DND-41 (cell line): ENCODE results near the gene SMIM17.

Source experiments
- ATAC-seq: fragments of 200-7000 bp; cut with Tn5 transposase; 3 replicates; pipeline ENCODE4 v1.9.1; 2021; ENCODE audit warnings: low read depth; ENCODE audit not compliant: insufficient read depth
- DNase-seq: peaks from one replicate; pipeline ENCODE4 v3.0.0-alpha.2; 2020
- H2AFZ ChIP-seq: 2 replicates; pipeline ENCODE4 v1.6.0; 2012; ENCODE audit warnings: low read depth, low read length
- H3K27ac ChIP-seq: 2 replicates; pipeline ENCODE4 v1.5.1; 2012; ENCODE audit warnings: low read length, inconsistent platforms
- H3K27me3 ChIP-seq: fragments of 200-600 bp; sonication (generic); 2 replicates; pipeline ENCODE4 v1.6.0; 2012; ENCODE audit warnings: low read length, mild to moderate bottlenecking, inconsistent platforms; ENCODE audit not compliant: insufficient read depth, poor library complexity
- H3K36me3 ChIP-seq: 2 replicates; pipeline ENCODE4 v1.5.1; 2012; ENCODE audit warnings: low read length, inconsistent platforms; ENCODE audit not compliant: insufficient read depth
- H3K4me1 ChIP-seq: 2 replicates; pipeline ENCODE4 v1.5.1; 2012; ENCODE audit warnings: mild to moderate bottlenecking, low read length; ENCODE audit not compliant: insufficient read depth
- H3K4me2 ChIP-seq: 2 replicates; pipeline ENCODE4 v1.6.0; 2012; ENCODE audit warnings: mild to moderate bottlenecking, moderate library complexity, low read length, inconsistent platforms; ENCODE audit not compliant: insufficient read depth
- H3K4me3 ChIP-seq, 2 experiments: fragments of 200-600 bp in 1 of 2; shearing (Covaris generic) in 1 of 2; 2 replicates each; pipeline ENCODE4 v1.5.1; 2012 to 2016; ENCODE audit warnings: inconsistent platforms in 2 of 2, low read length in 2 of 2, mild to moderate bottlenecking in 2 of 2, low read depth in 1 of 2, moderate library complexity in 1 of 2
- H3K79me2 ChIP-seq: 2 replicates; pipeline ENCODE4 v1.6.0; 2012; ENCODE audit warnings: low read length, inconsistent platforms; ENCODE audit not compliant: insufficient read depth
- H3K9ac ChIP-seq: 2 replicates; pipeline ENCODE4 v1.6.0; 2012; ENCODE audit warnings: low read depth, mild to moderate bottlenecking, inconsistent platforms, low read length, moderate library complexity
- H3K9me3 ChIP-seq: 2 replicates; pipeline ENCODE4 v1.5.1; 2012; ENCODE audit warnings: low read length, moderate library complexity, mild to moderate bottlenecking, inconsistent platforms; ENCODE audit not compliant: insufficient read depth, severe bottlenecking
- H4K20me1 ChIP-seq: 2 replicates; pipeline ENCODE4 v1.6.0; 2012; ENCODE audit warnings: low read length; ENCODE audit not compliant: insufficient read depth
- EZH2 ChIP-seq: IDR thresholded peaks from 3 replicates; pipeline ENCODE4 v1.6.1; 2012; ENCODE audit warnings: borderline replicate concordance, low read depth, mild to moderate bottlenecking, moderate library complexity, low read length, inconsistent platforms; ENCODE audit not compliant: severe bottlenecking
- TF ChIP-seq, protein P1 (sequence below): IDR thresholded peaks from 2 replicates; pipeline ENCODE4 v1.5.1; 2012; ENCODE audit warnings: borderline replicate concordance, low read length, moderate library complexity, mild to moderate bottlenecking; ENCODE audit not compliant: poor library complexity, severe bottlenecking; ENCODE audit errors: extremely low read depth

Gene SMIM17

DNA sequence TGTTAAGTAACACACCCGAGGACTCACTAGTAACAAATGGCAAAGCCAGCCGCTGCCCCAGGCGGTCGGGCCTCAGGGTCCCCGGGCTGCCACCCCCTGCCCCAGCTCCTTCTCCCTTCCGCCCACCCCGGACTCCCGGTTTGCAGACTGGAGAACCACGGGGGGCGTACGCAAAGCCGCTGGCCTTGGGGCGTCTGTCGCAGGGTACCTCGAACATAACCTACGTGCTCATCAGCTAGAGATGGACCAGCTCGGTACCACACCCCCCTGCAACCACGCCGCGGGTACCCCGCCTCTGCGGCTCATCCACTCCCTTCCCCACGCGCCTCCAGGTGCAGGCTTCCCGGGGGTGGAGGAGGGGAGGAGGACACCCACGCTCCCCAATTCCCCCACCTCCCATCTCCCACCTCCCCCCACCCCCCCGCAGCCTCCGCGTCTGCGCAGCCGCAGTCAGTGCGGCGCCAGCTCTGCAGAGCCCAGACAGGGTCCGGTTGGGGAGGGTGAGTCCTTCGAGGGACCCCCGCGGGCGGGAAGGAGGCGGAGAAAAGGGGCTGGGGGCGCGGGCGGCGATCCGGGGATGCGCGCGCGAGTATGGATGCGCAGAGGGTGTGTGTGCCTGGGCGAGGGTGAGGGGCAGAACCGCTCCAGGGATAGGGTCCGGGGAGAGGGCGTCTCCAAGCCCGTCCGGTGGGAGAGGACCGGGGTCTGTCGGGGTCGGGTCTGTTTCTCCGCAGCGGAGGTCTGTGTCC is at the start of gene SMIM17:
Gene SMIM17, plus strand, starts transcription at position 449 of the 749 bp plus-strand sequence. CDS start 2,509 bp downstream, outside the sequence.
- no peak within 1 kb of the TSS for H3K4me3 ChIP-seq
- no peaks in the 10 kb centered on the region for H3K4me1 ChIP-seq
- no peak for ATAC-seq
- no peak within 1 kb of the TSS for H3K27ac ChIP-seq
- peaks cover 5% of the 10 kb centered on the region for H3K9me3 ChIP-seq
- no peak within 1 kb of the TSS for H3K4me2 ChIP-seq
- H4K20me1 ChIP-seq: no peaks in the 10 kb centered on the region
- H3K79me2 ChIP-seq: no peaks in the 10 kb centered on the region
- H3K36me3 ChIP-seq: no peaks in the 10 kb centered on the region
- no peak for DNase-seq
- H2AFZ ChIP-seq: no peak within 1 kb of the TSS
- TF ChIP-seq EZH2: no peak
- TF ChIP-seq, protein P1, sequence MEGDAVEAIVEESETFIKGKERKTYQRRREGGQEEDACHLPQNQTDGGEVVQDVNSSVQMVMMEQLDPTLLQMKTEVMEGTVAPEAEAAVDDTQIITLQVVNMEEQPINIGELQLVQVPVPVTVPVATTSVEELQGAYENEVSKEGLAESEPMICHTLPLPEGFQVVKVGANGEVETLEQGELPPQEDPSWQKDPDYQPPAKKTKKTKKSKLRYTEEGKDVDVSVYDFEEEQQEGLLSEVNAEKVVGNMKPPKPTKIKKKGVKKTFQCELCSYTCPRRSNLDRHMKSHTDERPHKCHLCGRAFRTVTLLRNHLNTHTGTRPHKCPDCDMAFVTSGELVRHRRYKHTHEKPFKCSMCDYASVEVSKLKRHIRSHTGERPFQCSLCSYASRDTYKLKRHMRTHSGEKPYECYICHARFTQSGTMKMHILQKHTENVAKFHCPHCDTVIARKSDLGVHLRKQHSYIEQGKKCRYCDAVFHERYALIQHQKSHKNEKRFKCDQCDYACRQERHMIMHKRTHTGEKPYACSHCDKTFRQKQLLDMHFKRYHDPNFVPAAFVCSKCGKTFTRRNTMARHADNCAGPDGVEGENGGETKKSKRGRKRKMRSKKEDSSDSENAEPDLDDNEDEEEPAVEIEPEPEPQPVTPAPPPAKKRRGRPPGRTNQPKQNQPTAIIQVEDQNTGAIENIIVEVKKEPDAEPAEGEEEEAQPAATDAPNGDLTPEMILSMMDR: no peak
- H3K27me3 ChIP-seq: no peaks in the 10 kb centered on the region
- no peak within 1 kb of the TSS for H3K9ac ChIP-seq

GRCh38 chr19:56594446-56594782 is 48.5 kb upstream of the SMIM17 start:
- Histone ChIP-seq H3K9me3 (peaks cover 8% of the 10 kb centered on the region), H3K79me2 (peaks cover 43% of the 10 kb centered on the region), H3K4me1 (peaks cover 24% of the 10 kb centered on the region), H3K4me2 (peak overlapping the region; percentile 68), H2AFZ (peak overlapping the region; percentile 96), H3K27ac (peak overlapping the region; percentile 40), H3K9ac (peak overlapping the region; percentile 59), H3K27me3 (no peaks in the 10 kb centered on the region), H4K20me1 (peaks cover 4% of the 10 kb centered on the region; the same call in 1 of the 2 replicates), H3K4me3 (peak overlapping the region; percentile 23 to 73), H3K36me3 (peaks cover 14% of the 10 kb centered on the region)
- TF ChIP-seq, protein P1: no peak
- TF ChIP-seq EZH2: no peak
- DNase-seq (no peak), ATAC-seq (no peak)

GRCh38 chr19:56594783-56595547 is 48.0 kb upstream of the SMIM17 start, which contains the start of gene ZNF71:
TSS of gene ZNF71 (plus strand) at chr19:56595302. CDS start at chr19:56601559, 6,257 bp downstream.
- H3K4me2 ChIP-seq: peak within 1 kb of the TSS; percentile 68

More at GRCh38 chr19:56594783-56595547, 48.0 kb upstream of the SMIM17 start, which contains the start of gene ZNF71:
- H3K27ac ChIP-seq: peak within 1 kb of the TSS; percentile 40
- TF ChIP-seq, protein P1: no peak
- no peak for TF ChIP-seq EZH2
- peak; percentile 95 for ATAC-seq
- peaks cover 24% of the 10 kb centered on the region for H3K4me1 ChIP-seq
- peak within 1 kb of the TSS; percentile 23 to 73 for H3K4me3 ChIP-seq
- H3K36me3 ChIP-seq: peaks cover 14% of the 10 kb centered on the region
- peaks cover 44% of the 10 kb centered on the region for H3K79me2 ChIP-seq
- H3K9ac ChIP-seq: peak within 1 kb of the TSS; percentile 59
- peaks cover 4% of the 10 kb centered on the region for H3K9me3 ChIP-seq
- peak within 1 kb of the TSS; percentile 96 for H2AFZ ChIP-seq
- peaks cover 4% of the 10 kb centered on the region; the same call in 1 of the 2 replicates for H4K20me1 ChIP-seq
- peak; percentile 91 for DNase-seq
- H3K27me3 ChIP-seq: no peaks in the 10 kb centered on the region
